Mesendoderm (in vitro differentiated cells): ENCODE results near the gene MIF4GD.

Experiments used
- DNase-seq: peaks from one replicate; pipeline ENCODE4 v3.0.0; 2013
- H2AK5ac ChIP-seq: 2 replicates; pipeline ENCODE4 v1.6.1; 2013; ENCODE audit warnings: low read length, inconsistent platforms
- H2BK120ac ChIP-seq: 2 replicates; pipeline ENCODE4 v1.6.1; 2013; ENCODE audit warnings: low read depth, mild to moderate bottlenecking, low read length, moderate library complexity, mixed read lengths
- H2BK15ac ChIP-seq: replicated peaks from 2 replicates; pipeline ENCODE4 v1.6.1; 2013; ENCODE audit warnings: low read depth, mild to moderate bottlenecking, moderate library complexity
- H2BK5ac ChIP-seq: 2 replicates; pipeline ENCODE4 v1.6.1; 2013; ENCODE audit warnings: low read length, inconsistent platforms
- H3K18ac ChIP-seq: 2 replicates; pipeline ENCODE4 v1.6.1; 2013; ENCODE audit warnings: mild to moderate bottlenecking, low read length, mixed read lengths
- H3K23ac ChIP-seq: one replicate; pipeline ENCODE4 v1.6.1; 2013; ENCODE audit warnings: low read length
- H3K27ac ChIP-seq: 2 replicates; pipeline ENCODE4 v1.5.1; 2013; ENCODE audit warnings: low read depth, mild to moderate bottlenecking, inconsistent platforms, low read length, moderate library complexity
- H3K27me3 ChIP-seq: 2 replicates; pipeline ENCODE4 v1.6.1; 2013; ENCODE audit warnings: low read length, control low read depth, mild to moderate bottlenecking, inconsistent platforms; ENCODE audit not compliant: insufficient read depth, poor library complexity
- H3K36me3 ChIP-seq: 2 replicates; pipeline ENCODE4 v1.6.1; 2013; ENCODE audit warnings: low read length, inconsistent platforms; ENCODE audit not compliant: control insufficient read depth, insufficient read depth
- H3K4ac ChIP-seq: one replicate; pipeline ENCODE4 v1.6.1; 2013; ENCODE audit warnings: low read depth, mild to moderate bottlenecking, low read length, moderate library complexity
- H3K4me1 ChIP-seq: 2 replicates; pipeline ENCODE4 v1.6.1; 2013; ENCODE audit warnings: low read depth, low read length, inconsistent platforms; ENCODE audit not compliant: control insufficient read depth
- H3K4me2 ChIP-seq: 2 replicates; pipeline ENCODE4 v1.6.1; 2013; ENCODE audit warnings: low read length
- H3K4me3 ChIP-seq: 2 replicates; pipeline ENCODE4 v1.5.1; 2013; ENCODE audit warnings: mild to moderate bottlenecking, low read length
- H3K56ac ChIP-seq: one replicate; pipeline ENCODE4 v1.6.1; 2013; ENCODE audit warnings: low read length
- H3K79me1 ChIP-seq: 2 replicates; pipeline ENCODE4 v1.6.1; 2013; ENCODE audit warnings: low read length, inconsistent platforms
- H3K79me2 ChIP-seq: 2 replicates; pipeline ENCODE4 v1.6.1; 2013; ENCODE audit warnings: mild to moderate bottlenecking, low read length; ENCODE audit not compliant: control insufficient read depth, insufficient read depth
- H3K9ac ChIP-seq: 2 replicates; pipeline ENCODE4 v1.6.1; 2013; ENCODE audit warnings: low read length, inconsistent platforms
- H4K5ac ChIP-seq: one replicate; pipeline ENCODE4 v1.6.1; 2013; ENCODE audit warnings: low read length
- H4K8ac ChIP-seq: one replicate; pipeline ENCODE4 v1.6.1; 2013; ENCODE audit warnings: low read depth, mild to moderate bottlenecking, control low read depth, low read length, moderate library complexity
- WGBS: extraction: QIAGEN DNeasy Blood & Tissue Kit; methylation state at CpG from one replicate; pipeline ENCODE4 v1.1.7; 2013; ENCODE audit warnings: low lambda C conversion rate, missing lambda C conversion rate; ENCODE audit not compliant: insufficient coverage; ENCODE audit errors: extremely low coverage; 5-methylcytosine and 5-hydroxymethylcytosine counted together

MIF4GD gene

GRCh38 chr17:75250009-75250471, 21.0 kb downstream of the MIF4GD start:
- no peak overlapping the region for H3K18ac ChIP-seq
- peaks cover 6% of the 10 kb centered on the region for H3K79me2 ChIP-seq
- H2BK120ac ChIP-seq = no peak overlapping the region
- H4K5ac ChIP-seq = no peak overlapping the region
- no CpG with 5 or more reads among the region's 11 CpGs for WGBS
- H4K8ac ChIP-seq = no peak overlapping the region
- H3K4me2 ChIP-seq = no peak overlapping the region
- DNase-seq = no peak
- peaks cover 9% of the 10 kb centered on the region for H3K79me1 ChIP-seq
- no peak overlapping the region for H3K23ac ChIP-seq
- H2BK15ac ChIP-seq = no peak overlapping the region
- H2BK5ac ChIP-seq = no peak overlapping the region
- H3K4me1 ChIP-seq = no peaks in the 10 kb centered on the region
- H3K36me3 ChIP-seq = no peaks in the 10 kb centered on the region
- no peaks in the 10 kb centered on the region for H3K27me3 ChIP-seq
- no peak overlapping the region for H3K56ac ChIP-seq
- H3K9ac ChIP-seq = no peak overlapping the region
- H3K27ac ChIP-seq = no peak overlapping the region
- H3K4me3 ChIP-seq = no peak overlapping the region
- no peak overlapping the region for H2AK5ac ChIP-seq
- H3K4ac ChIP-seq = no peak overlapping the region

- Histone ChIP-seq H3K4me2 (no peak overlapping the region), H2BK5ac (no peak overlapping the region), H4K8ac (no peak overlapping the region), H4K5ac (no peak overlapping the region), H2AK5ac (no peak overlapping the region), H3K23ac (no peak overlapping the region), H2BK15ac (no peak overlapping the region), H3K27ac (no peak overlapping the region), H3K36me3 (no peaks in the 10 kb centered on the region), H2BK120ac (no peak overlapping the region), H3K18ac (no peak overlapping the region), H3K27me3 (no peaks in the 10 kb centered on the region), H3K4me3 (no peak overlapping the region), H3K4me1 (no peaks in the 10 kb centered on the region), H3K79me2 (peaks cover 6% of the 10 kb centered on the region), H3K79me1 (peaks cover 9% of the 10 kb centered on the region), H3K4ac (no peak overlapping the region), H3K56ac (no peak overlapping the region), H3K9ac (no peak overlapping the region)
- DNase-seq = no peak
- no CpG with 5 or more reads among the region's 4 CpGs for WGBS
Measured at GRCh38 chr17:75249564-75249963, 21.5 kb downstream of the MIF4GD start.

DNA sequence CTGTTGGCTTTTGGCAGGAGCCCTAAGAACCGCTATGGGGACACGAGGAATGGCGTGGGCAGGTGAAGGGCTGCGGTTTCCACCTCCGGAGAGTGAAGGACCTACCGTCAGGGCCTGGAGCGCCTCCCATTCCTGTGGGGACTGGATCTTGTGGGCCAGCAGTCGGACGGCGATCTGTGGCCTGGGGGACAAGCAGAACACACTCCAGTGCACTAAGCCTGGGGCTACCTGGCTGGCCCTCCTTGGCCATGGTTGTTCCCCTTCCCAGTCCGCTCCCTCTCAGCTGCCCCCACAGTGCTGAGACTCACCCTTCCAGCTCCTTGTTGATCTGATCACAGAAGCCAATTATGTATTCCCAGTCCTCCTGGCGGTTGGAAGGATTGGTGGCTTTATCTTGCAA, 24.6 kb downstream of the MIF4GD start:
- WGBS = no CpG with 5 or more reads among the region's 12 CpGs

GRCh38 chr17:75245011-75245410, 26.0 kb downstream of the MIF4GD start:
- H2BK120ac ChIP-seq = no peak overlapping the region
- H4K8ac ChIP-seq = no peak overlapping the region
- H3K27ac ChIP-seq = no peak overlapping the region
- H3K27me3 ChIP-seq = no peaks in the 10 kb centered on the region
- no peak overlapping the region for H2BK15ac ChIP-seq
- H3K23ac ChIP-seq = no peak overlapping the region
- H2AK5ac ChIP-seq = no peak overlapping the region
- H2BK5ac ChIP-seq = no peak overlapping the region
- H3K79me1 ChIP-seq = peaks cover 5% of the 10 kb centered on the region
- DNase-seq = no peak
- H3K79me2 ChIP-seq = peaks cover 5% of the 10 kb centered on the region
- no peak overlapping the region for H3K4me3 ChIP-seq
- H3K9ac ChIP-seq = no peak overlapping the region
- peaks cover 1% of the 10 kb centered on the region for H3K36me3 ChIP-seq
- no peak overlapping the region for H4K5ac ChIP-seq
- H3K18ac ChIP-seq = no peak overlapping the region
- no peaks in the 10 kb centered on the region for H3K4me1 ChIP-seq
- no peak overlapping the region for H3K4ac ChIP-seq
- H3K4me2 ChIP-seq = no peak overlapping the region
- no CpG with 5 or more reads among the region's 6 CpGs for WGBS
- H3K56ac ChIP-seq = no peak overlapping the region

More for the DNA sequence above, 24.6 kb downstream of the MIF4GD start:
- no peak overlapping the region for H3K23ac ChIP-seq
- peaks cover 5% of the 10 kb centered on the region for H3K79me2 ChIP-seq
- no peak overlapping the region for H2BK5ac ChIP-seq
- no peak overlapping the region for H2AK5ac ChIP-seq
- no peaks in the 10 kb centered on the region for H3K27me3 ChIP-seq
- no peak overlapping the region for H2BK120ac ChIP-seq
- H3K18ac ChIP-seq = no peak overlapping the region
- H3K36me3 ChIP-seq = peaks cover 1% of the 10 kb centered on the region
- no peak overlapping the region for H3K56ac ChIP-seq
- no peak overlapping the region for H3K4ac ChIP-seq
- no peak overlapping the region for H4K8ac ChIP-seq
- H4K5ac ChIP-seq = no peak overlapping the region
- DNase-seq = no peak
- H3K9ac ChIP-seq = no peak overlapping the region
- no peak overlapping the region for H2BK15ac ChIP-seq
- no peak overlapping the region for H3K27ac ChIP-seq
- no peak overlapping the region for H3K4me3 ChIP-seq
- H3K4me1 ChIP-seq = no peaks in the 10 kb centered on the region
- H3K79me1 ChIP-seq = peaks cover 8% of the 10 kb centered on the region
- H3K4me2 ChIP-seq = no peak overlapping the region

DNA sequence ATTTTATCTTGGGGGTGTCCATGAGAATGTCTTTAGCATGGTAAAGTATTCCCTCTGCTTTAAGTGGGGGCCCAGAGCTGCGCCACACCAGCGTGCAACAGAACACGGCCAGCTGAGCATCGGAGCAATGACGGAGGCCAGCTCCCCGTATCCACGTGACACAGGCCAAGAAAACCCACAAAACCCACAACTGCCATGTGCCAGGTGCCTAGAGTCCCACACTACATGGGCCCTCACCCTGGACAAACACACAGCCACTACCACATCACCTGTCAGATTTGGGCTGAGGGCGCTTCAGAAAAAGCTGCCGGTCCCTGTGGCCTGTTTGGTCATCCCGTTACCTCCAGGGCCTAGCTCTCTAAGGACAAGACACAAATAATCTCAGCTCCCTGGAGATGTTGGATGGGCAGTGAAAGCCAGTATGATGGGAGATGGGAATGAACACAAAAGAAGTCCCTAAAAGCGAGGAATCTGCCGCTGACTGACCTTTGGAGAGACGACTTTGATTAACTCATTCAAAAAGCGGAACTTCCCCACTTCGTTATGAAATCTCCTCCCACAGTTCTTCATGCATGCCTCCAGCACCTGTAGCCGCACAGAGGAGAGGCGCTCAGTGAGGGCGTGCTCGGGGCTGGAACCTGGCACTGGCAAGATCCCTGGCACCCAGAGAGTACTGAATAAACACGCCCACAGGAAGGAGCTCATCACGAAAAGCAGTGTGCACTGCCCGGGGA, 26.7 kb downstream of the MIF4GD start:
- peaks cover under 1% of the 10 kb centered on the region for H3K79me2 ChIP-seq
- H4K8ac ChIP-seq = no peak overlapping the region
- no peaks in the 10 kb centered on the region for H3K4me1 ChIP-seq
- no peak overlapping the region for H3K27ac ChIP-seq
- no peak overlapping the region for H2BK120ac ChIP-seq
- H3K79me1 ChIP-seq = peaks cover under 1% of the 10 kb centered on the region
- H3K27me3 ChIP-seq = no peaks in the 10 kb centered on the region
- no peak overlapping the region for H3K4me2 ChIP-seq
- H3K36me3 ChIP-seq = peaks cover 1% of the 10 kb centered on the region
- H3K4me3 ChIP-seq = no peak overlapping the region
- H2BK15ac ChIP-seq = no peak overlapping the region
- no peak for DNase-seq
- H3K56ac ChIP-seq = no peak overlapping the region
- H2BK5ac ChIP-seq = no peak overlapping the region
- no peak overlapping the region for H2AK5ac ChIP-seq
- no peak overlapping the region for H3K23ac ChIP-seq
- H3K4ac ChIP-seq = no peak overlapping the region
- no peak overlapping the region for H4K5ac ChIP-seq
- no peak overlapping the region for H3K18ac ChIP-seq
- WGBS = no CpG with 5 or more reads among the region's 22 CpGs
- no peak overlapping the region for H3K9ac ChIP-seq
